ENCODE results near the gene HIRA.

HIRA gene

DNA sequence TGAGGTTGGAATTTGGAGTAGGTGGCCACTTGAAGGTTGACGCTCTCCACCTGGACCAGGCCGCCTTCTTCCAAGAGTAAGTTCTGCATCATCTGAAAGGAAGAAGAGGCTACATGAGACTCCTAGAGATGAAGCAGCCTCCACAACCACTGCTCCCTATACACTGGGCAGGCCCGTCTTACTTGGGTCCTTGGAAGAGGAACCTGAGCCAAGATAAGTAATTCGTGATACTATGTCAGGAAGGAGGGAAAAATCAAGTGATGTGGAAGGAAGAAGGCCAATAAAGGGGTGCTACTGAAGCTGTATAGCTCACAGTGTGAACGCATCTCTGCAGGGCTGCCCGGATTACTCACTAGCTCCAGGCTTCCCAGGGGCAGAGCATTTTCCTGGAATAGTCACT, 36.4 kb upstream of the HIRA start:
- no peak overlapping the region for H3K4me3 ChIP-seq (ENCODE audit: low read depth, low read length)
- no peak for TF ChIP-seq CTCF (IDR thresholded peaks at IDR 0.05; ENCODE audit: low read depth, low read length, missing control alignments)
- no peak for DNase-seq (ENCODE audit: low read depth)

DNA sequence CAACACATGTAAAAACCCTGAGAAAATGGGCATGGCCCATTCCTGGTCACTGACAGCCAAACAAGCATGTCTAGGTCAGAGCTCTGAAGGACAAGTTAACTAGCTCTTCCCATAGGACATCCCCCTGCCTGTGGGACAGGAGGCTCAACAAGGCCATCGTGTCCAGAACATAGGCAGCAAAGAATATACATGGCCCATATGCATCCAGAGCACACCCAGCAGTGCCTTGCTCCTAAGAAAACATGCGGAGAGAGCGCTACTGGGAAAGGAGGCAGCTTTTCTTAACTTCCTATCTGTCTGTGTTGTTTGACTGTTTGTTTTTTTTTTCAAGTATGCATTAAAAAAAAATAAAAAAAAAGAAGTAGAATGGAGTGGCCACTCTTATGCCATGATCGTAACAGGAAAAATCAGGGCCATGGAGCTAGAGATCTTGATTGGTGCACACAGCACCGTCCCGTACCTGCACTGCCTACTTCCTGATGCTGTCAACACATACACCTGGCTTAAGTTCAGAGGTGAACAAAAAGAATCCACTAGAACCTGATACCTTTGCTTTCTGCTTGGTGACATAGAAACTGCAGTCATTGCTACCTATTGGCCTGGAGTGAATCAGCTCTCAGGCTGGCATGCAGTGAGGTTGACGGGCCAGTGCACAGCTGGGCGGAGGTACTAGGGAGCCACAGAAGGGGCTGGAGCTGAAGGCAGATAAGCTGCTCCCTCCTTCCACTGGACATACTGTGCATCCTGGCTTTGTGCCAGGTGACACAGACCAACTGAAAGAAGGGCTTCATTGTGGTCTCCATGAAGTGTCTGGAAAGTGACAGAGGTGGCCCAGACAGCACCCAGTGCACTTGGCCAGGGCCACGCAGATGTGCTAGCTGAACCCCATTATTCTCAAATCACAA, 35.6 kb upstream of the HIRA start:
- no peak for DNase-seq (ENCODE audit: low read depth)
- H3K4me3 ChIP-seq (ENCODE audit: low read depth, low read length): no peak overlapping the region
- no peak for TF ChIP-seq CTCF (IDR thresholded peaks at IDR 0.05; ENCODE audit: low read depth, low read length, missing control alignments)

DNA sequence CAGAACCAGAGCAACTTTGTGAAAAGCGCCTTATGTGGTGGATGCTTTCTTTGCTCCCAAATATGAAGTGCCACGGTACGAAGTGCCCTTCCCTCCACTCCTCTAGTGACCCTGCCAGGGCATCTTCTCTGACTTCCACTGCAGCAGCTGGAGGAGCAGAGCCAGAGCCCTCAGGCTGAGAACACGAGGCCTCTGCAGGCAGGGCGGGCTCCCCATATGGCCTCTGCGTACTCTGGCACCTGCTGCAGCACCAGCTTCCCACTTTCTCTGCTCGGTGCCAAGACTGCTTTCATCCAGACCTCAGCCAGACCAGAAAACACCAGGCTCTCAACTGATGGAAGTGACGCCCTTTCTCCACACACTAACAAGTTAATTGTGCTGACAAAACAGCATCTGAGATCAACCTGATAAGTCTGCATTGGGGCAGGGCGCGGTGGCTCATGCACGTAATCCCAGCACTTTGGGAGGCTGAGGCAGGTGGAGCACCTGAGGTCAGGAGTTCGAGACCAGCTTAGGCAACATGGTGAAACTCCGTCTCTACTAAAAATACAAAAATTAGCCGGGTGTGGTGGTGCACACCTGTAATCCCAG, 34.7 kb upstream of the HIRA start:
- DNase-seq (ENCODE audit: low read depth): no peak
- H3K4me3 ChIP-seq (ENCODE audit: low read depth, low read length): no peak overlapping the region
- no peak for TF ChIP-seq CTCF (IDR thresholded peaks at IDR 0.05; ENCODE audit: low read depth, low read length, missing control alignments)

DNA sequence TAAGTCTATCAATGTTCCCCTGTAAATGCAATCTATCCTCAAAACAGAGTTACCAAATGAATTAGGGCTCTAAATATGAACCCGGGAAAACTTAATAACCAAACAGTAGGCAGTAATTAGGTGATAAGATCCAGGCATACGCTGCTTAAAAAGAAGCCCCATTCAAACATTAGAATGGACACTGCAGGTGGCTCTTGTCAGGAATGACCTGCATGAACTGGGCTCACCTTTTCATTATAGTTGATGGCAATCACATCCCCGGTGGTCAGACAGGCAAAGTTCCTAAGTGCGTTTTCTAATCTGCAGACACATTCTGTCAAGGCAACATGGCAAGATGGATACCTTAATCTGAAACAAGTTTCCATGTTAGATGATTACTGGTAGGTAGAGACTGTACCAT, 33.4 kb upstream of the HIRA start:
- no peak for DNase-seq (ENCODE audit: low read depth)
- H3K4me3 ChIP-seq (ENCODE audit: low read depth, low read length): no peak overlapping the region
- TF ChIP-seq CTCF (IDR thresholded peaks at IDR 0.05; ENCODE audit: low read depth, low read length, missing control alignments): no peak

GRCh38 chr22:19464546-19464945, 33.0 kb upstream of the HIRA start:
- DNase-seq (ENCODE audit: low read depth): no peak

More at GRCh38 chr22:19464546-19464945, 33.0 kb upstream of the HIRA start:
- TF ChIP-seq CTCF (IDR thresholded peaks at IDR 0.05; ENCODE audit: low read depth, low read length, missing control alignments): no peak
- H3K4me3 ChIP-seq (ENCODE audit: low read depth, low read length): no peak overlapping the region
